GM21576 (cell line): ENCODE measurements around the gene NRP1.
"Not testable (repeated sequence)": the region's sequence is repeated elsewhere in the genome, so short reads cannot be mapped to it uniquely, and the experiment has no call there.

Source experiments
- ATAC-seq: cut with Tn5 transposase; IDR thresholded peaks from one replicate; pipeline ENCODE4 v1.9.1; 2021; ENCODE audit warnings: mild to moderate bottlenecking, moderate library complexity; ENCODE audit not compliant: unreplicated experiment

Gene NRP1

DNA sequence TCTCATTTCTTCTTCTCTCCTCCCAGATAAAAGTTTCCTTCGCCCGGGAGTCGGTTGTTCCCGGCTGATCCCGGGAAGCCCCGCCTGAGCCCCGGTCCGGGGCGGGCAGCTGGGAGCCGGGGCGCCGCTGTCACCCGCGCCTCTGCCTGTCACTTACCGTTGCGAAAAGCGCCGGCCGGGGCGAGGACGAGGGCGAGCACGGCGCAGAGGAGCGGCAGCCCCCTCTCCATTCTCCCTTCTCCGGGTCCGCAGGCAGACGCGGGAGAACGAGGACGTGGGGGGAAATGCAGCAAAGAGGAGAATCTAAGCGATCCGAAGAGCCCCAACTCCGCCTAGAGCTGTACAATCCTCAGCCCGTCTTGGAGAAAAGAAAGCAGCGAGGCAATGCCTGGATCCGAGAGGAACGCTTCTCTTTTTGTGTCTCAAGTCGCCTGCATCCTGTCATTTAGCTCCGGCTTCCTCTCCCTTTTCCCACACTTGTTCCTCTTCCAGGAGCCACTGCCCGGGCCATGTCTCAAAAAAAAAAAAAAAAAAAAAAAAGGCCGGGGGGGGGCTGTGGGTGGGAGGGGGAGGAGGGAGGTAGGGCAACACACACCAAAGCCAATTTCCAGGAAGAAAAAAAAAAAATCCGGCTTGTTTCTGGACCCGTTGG, at the start of gene NRP1:
Gene NRP1 (minus strand): TSS at position 515 of the 652 bp plus-strand sequence. CDS start 285 bp downstream, at position 230.
- no peak for ATAC-seq

GRCh38 chr10:33384201-33384600, 49.7 kb upstream of the NRP1 start:
- ATAC-seq = not testable (repeated sequence)

DNA sequence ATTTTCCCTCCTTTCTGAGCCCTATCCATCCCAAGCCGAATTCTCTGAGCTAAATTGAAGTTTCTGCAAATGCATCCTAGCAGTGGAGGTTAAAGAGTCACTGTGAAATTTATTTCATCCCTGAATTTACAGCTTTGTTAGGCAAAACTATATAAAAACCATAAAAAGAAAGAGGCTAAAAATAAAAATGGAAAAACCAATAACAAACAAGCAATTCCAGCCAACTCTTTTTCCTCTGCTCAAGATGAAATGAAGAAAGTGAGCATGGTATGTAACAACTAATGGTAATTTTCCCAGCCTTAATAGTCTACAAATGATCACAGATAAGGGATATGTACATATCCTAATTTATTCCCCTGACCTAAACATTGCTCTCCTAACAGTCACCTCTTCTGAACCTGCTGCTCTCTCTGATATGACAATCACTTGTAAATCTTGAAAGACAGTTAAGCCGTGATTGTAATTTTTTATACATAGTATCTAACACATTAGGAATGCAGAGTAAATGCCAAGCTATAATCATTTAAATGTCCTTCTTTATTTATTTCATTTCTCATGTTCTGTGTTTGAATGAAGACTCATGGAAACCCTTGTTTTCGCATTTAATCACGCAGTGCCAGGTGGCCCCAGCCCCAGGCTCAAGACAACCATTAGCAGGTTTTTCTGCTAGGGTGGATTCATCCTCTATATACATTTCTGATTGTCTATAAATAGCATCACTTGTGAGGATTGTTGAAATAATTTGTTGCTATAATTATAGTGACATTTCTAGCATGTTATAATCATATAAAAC, 48.6 kb upstream of the NRP1 start:
- ATAC-seq = no peak

DNA sequence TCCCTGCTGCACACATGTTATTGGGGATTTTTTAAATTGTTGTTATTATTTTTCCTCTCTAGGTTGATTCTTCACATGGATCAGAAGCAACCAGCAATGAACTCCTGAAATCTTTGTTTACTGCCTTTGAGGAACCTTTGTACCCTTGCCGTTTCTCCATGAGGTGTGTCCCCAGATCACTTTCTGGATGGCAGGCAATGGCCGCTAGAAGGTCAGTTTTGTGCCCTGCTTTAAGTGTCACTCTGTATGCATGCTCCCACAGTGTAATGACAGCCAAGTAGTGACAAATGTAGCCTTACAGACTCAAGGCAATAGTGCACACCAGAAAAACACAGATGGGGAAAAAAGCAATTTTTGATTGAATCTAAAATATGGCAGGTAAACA, 47.7 kb upstream of the NRP1 start:
- no peak for ATAC-seq

- no peak for ATAC-seq
These were observed 47.2 kb upstream of the NRP1 start for GRCh38 chr10:33381451-33382215.

- ATAC-seq = no peak
These were observed 43.2 kb upstream of the NRP1 start for GRCh38 chr10:33377658-33378025.

DNA sequence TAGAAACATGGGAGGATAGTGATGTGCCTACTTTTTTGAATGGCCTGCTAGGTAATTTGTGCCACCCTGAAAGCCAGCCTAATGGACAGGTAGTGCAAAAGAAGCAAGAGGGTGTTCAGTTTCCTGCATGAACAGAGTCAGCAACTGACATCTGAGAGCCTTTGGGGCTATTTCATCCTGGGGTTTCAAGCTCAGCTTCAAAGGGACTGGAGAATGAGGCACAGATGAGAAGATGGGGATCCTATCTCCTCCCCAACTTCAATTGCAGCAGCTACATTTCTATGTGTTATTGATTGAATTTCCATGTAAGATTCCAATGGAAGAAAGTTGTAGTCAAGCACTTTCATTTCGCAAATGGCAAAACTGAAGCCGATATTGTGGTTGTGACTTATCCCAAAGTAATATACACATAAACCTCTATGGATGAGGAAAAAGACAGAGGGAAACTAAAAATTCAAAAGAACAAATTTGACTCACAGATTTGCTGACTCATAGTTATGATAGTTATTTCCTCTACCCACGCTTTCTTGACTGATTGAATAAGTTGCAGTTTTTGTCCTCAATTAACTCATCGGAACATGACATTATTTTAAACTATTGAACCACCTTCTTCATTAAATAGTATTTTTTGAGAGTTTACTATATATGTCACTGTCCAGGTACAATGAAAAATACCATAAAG, 42.6 kb upstream of the NRP1 start:
- no peak for ATAC-seq

GRCh38 chr10:33376476-33376875, 42.0 kb upstream of the NRP1 start:
- ATAC-seq = no peak

GRCh38 chr10:33373263-33373662, 38.8 kb upstream of the NRP1 start:
- no peak for ATAC-seq

DNA sequence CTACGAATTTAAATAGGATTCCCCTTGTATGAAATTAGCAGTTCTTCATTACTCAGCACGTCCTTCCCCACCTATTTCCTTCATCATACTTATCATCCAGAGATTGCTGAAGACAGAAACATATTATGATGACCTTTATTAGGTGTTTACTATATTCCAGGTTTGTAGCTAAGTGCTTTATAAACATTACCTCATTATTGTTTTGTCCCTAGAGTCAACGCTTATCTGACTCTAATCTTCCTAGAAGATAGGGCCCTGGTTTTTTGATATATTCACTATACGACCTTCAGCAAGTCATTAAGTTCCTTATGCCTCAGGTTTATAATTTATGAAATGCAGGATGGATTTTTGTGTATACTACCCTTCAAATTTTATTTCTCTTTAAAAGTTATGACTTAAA, 36.8 kb upstream of the NRP1 start:
- ATAC-seq = no peak

DNA sequence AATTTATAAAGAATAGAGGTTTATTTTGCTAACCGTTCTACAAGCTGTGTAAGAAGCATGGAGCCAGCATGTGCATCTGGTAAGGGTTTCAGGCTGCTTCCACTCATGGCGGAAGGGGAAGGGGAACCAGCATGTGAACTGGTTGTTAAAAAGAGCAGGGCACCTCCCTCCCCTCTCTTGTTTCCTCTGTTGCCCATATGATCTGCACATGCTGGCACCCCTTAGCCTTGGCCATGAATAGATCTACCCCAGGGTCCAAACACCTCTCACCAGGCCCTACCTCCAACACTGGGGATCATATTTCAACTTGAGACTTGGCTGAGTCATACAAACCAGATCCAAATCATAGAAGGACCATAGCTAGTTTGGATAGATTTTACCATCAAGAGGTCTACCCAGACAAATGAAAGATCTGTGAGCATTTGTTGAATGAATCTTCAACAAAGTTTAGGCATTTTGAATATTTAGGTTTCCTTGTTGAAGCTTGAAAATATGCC, 36.0 kb upstream of the NRP1 start:
- no peak for ATAC-seq

GRCh38 chr10:33368086-33368485, 33.6 kb upstream of the NRP1 start:
- no peak for ATAC-seq

DNA sequence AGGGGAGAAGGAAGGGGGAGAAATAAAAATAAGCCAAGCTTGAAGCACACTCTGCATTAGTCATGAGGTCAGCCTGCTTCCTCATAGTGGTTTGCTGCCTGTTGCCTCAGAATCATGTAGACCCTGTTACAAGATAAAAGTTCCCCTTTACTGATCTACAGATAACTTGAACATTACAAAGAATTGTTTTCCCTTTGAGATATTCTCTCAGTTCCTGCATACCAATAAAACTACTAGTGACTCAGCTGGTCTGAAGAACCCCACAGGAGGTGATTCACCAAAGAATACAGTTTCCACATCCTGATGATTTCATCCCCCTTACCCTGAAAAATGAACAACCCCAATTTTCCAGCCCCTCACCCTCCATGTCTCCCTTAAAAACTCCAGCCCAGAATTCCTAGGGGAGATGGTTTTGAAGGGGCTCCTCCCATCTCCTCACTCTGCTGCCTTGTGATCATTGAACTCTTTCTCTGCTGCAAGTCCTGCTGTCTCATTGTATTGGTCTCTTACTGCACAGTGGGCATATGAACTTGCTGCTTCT, 31.5 kb upstream of the NRP1 start:
- no peak for ATAC-seq

DNA sequence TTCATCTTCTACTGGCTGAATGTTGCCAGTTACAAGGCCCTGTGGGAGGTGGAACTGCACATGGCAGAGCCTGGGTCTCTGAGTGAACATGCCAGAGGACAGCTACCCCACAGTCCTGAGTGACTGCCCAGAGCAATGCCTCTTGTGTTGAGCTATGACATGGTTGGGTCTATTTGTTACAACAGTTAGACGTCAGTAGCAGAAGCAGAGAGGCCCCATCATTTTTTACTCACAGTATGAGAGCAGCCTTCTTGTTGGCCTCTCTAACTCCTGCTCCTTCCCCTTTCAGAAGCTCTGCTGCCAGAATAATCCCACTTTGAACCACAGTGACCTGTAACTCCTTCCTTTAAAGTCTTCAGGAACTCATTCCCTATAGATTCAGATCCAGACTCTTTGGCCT, 30.8 kb upstream of the NRP1 start:
- no peak for ATAC-seq

DNA sequence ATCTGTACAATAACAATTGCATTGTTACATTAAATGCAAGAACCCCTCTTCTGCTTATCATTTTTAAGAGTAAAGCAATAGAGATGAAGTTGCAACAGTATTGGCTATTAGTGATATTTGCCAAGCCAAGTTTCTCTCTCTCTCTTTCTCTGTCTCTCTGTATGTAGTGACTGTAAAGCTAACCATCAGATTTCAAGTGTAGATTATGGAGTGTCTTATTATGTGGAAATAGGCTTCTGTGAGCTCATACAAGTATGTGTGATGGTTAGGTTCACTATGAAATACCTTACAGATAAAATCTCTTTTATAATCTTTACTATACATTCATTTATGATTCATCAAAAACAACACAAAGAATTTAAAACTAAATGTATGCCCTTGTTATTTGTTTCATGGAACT, 28.6 kb upstream of the NRP1 start:
- ATAC-seq = no peak

- no peak for ATAC-seq
These were observed 23.5 kb upstream of the NRP1 start for GRCh38 chr10:33358016-33358415.

DNA sequence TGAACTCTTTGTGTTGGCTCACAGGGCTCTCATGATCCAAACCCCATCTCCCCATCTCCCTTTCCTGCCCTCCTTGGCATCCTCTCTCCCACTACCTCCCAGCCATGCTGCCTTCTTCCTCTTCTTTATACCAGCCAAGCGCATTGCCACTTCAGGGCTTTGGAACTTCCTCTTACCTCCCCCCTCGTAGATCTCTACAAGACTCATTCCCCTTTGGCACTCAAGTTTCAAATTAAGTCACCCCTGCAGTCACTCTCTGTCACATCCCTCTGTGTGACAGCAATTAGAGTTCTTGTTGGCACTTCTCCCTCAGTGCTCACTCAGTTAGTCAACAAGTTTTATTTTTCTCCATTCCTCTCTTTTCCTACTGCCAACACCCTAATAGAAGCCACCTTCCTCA, 20.8 kb upstream of the NRP1 start:
- ATAC-seq = no peak

- ATAC-seq = no peak
These were observed 19.4 kb upstream of the NRP1 start for GRCh38 chr10:33353853-33354252.

DNA sequence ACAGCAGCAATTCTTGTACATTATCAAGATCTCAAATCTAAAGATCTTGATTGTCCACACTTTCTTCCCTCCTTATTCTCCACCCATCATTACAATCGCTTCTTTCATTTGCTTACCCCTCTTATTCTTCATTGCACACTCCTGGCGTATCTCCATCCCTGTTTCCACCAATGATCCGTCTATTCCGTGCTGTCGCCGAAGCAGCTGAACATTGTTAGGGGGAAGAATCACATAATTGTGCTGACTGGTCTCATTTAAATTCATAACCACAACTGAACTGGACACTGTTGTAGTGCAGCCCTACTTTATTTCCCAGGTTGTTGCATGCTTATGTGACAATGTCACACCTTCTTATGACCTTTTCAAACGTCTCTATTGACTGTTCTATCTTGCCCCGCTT, 18.9 kb upstream of the NRP1 start:
- ATAC-seq = no peak

DNA sequence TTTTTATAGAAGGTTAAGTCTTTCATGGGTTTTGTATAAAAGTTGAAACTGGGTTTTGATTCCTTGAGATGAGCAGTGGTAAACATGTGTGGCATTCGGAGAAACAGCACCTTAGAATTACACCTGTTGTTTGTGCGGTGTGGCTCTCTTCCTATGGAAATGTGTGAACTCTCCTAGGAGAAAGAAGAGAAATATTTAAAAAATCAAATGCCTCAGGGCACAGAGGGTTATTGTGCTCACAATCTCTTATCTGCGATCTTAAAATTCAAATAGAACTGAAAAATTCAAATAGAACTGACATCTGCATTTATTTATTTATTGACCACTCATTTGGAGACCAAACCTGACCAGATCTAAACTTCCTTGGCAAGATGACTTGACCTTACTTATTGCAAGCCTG, 18.1 kb upstream of the NRP1 start:
- no peak for ATAC-seq

GRCh38 chr10:33352175-33352574, 17.7 kb upstream of the NRP1 start:
- no peak for ATAC-seq
